GM18511 (cell line): ENCODE results near the gene KCNH3.
"Not testable (repeated sequence)": the region's sequence is repeated elsewhere in the genome, so short reads cannot be mapped to it uniquely, and the experiment has no call there.

Source experiments
- ATAC-seq: cut with Tn5 transposase; IDR thresholded peaks from one replicate; pipeline ENCODE4 v1.9.1; 2021; ENCODE audit warnings: mild to moderate bottlenecking, moderate library complexity; ENCODE audit not compliant: unreplicated experiment

Gene KCNH3

DNA sequence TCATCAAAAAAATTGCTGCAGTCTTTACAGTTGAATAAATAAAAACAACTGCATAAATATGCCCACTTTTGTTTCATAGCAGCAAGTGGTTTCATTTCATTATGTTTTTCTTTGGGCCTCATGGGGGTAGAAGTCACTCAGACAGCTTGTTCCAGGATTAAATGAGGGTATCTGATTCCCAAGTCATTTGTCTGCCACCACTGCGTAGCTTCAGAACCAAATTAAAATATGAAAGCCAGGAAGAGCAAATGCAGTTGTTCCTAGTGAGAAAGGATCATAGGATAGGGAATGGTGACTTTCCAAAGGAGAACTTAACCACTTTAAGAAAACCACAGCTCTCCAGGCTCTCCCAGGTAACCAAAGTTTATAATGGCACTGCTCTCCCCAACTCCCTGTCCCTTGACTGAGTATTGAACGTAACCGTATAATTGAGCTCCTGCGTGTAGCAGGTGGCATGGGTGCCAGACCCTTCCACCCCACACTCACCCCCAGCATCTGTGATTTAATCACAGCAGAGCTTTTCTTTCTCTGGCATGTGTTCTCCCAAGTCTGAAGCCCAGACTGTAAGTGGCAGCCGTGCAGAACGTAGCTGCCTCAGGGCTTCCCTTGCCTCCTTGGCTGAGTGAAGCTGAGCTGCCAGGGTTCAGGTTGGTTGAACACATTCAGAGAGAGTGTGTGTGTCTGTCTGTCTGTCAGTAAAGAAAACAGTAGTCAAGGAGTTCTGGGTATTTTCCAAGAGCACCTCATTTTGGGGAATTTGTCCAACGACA, 11.3 kb upstream of the KCNH3 start:
- ATAC-seq = no peak

DNA sequence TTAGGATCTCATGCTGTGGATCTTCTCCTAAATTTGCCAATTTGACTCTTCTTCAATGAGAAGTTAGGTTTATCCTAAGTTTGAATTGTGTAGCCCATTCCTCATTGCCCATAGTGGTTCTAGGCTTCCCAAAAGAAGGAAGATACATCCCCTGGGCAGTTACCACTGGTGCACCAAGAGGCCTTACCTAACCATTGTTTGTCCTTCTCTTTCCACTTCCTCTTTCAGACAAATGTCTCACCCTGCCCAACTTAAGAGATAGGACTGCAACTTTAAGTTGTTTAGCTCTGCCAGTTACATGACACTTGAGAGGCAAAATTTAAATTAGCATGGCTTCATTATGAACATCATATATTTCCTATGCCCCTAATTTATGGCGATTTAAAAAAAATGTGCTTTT, 9.4 kb upstream of the KCNH3 start:
- ATAC-seq = no peak

DNA sequence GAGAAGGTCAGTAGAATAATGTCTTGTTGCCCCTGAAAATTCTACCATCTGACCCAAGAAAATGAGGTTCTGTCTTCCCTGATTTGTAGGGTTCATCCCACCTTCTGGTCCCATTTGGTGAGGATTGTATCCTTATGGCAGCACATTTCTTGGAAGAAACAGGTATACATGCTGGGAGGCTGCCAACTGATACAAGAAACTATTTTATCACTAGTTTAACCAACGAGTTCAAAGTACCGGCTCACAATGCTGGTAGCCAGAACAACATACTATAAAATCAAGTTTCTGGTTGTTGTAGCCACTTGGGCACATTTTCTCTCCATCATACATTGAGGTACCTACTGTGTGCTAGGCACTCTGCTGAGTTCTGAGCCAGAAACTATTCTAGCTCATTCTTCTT, 7.1 kb upstream of the KCNH3 start:
- no peak for ATAC-seq

DNA sequence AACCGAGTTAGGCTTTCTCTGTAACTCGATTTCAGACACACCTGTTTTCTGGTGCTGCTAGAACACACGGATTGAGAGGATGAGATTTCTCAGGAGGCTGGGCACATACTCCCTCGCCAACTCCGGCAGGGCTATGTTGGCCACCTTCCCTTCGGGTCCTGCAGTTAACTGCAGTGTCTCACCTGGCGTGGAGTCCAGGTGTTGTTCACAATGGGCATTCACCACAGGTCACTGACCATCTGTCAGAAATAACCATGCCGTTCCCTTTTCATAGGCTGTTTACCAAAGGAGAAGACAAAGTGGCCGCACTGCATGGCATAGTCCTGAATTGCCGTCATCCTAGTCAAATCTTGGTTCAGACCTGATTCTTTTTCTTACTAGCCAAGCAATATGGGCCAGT, 5.5 kb upstream of the KCNH3 start:
- ATAC-seq = no peak

DNA sequence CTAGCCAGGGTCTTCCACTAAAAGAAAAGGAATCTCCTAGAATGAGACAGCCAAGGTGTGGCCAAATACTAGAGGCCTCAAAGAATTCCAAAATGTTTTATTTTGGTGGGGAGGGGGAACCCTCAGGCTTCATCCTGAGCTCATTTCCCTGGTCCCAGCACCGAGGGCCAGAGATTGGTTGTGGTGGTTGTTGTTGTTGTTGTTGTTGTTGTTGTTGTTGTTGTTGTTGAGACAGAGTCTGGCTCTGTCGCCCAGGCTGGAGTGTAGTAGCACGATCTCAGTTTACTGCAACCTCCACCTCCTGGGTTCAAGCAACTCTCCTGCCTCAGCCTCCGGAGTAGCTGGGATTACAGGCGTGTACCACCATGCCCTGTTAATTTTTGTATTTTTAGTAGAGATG, 4.7 kb upstream of the KCNH3 start:
- ATAC-seq = not testable (repeated sequence)

DNA sequence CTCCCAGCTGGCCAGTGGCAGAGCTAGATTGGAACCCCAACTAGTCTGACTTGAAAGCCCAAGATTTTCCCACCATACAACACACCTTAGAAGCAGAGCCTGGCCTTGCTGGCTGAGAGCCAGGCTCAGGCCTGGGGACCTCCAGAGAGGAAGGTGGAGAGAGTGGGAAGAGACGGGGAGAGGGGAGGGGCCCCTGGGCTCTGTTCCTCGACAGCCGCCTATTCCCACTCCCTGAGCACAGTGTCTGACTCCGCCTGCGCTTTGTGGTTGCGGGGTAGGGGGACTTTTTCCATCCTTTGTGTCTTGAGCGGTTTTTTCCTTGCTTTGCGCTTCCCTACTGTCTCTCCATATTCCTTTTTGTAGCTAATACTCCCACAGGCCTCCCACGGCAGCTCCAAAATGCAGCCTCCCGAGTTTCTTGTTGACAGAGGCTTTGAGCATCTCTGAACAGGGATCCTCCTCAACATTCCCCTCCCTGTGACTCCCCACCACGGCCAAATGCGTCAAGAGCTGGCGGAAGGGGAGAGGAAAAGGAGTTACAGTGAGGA, 4.0 kb upstream of the KCNH3 start:
- ATAC-seq = no peak

DNA sequence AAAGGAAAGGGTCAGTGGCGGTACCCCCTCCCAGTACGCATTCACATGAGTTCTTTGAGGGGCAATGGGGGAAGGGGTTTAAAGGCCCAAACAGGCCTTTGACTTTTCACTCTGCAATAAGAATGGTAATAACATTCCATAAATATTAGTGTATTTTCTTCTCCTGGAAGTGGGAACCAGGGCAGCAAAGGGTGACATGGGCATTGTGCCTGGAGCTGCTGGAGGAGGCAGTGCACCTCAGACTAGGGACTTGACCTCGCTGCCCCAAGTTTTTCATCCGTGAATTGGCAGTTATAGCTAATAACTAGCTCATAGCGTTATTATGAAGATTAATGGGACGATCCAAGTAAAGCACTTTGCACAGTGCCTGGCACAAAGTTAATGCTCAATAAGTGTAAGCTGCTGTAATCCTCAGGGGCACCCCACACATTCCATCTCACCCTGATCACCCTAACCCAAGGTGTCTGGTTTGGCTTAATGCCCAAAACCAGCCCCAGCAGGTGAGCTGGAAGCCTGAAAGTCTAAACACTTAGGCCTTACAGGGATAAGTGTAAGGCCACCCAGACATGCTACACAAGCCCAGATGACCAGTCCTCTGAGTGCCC, 2.8 kb upstream of the KCNH3 start:
- ATAC-seq = no peak

DNA sequence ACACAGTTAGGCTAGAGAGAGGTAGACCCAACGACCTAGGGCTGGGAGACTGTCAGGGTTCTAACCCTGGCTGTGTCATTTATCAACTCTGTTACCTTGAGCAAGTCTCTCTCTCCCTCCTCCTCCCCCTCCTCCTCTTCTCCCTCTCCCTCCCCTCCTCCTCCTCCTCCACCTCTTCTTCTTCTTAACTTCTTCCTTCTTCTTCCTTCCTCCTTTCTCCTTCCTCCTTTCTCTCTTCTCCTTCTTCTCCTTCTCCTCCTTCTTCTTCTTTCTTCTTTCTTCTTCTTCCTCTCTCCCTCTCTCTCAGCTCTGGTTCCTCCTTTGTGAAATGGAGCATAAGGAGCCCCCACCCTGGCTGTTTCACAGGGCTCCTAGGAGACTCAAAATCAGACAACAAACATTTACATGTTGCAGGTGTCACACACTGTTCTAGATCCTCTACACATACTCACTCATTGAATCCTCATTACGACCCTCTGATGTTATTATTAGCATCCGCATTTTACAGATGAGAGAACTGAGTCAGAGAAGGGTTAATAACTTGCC, 2.2 kb upstream of the KCNH3 start:
- ATAC-seq = no peak

DNA sequence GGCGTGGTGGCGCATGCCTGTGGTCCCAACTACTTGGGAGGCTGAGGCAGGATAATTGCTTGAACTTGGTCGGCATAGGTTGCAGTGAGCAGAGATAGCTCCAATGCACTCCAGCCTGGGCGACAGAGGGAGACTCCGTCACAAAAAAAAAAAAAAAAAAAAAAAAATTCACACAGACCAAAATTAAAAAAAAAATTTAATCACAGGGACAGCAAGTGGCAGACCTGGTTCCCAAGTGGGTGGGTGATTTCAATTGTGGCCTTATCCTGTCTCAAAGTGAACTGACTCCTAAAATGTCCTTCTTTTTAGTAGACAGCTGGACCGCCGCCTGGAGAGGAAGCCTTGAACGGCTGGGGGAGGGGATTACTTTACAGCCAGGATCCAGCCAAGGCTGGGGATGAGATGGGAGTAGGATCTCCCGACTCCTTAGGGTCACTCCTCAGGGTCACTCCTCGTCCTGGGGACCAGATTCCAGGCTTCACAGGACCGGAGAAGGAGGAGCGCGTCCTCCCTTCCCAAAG, 1.5 kb upstream of the KCNH3 start:
- no peak for ATAC-seq

GRCh38 chr12:49537752-49538509, 899 bp upstream of the KCNH3 start:
- no peak for ATAC-seq

GRCh38 chr12:49539406-49540228, 787 bp downstream of the KCNH3 start:
- no peak for ATAC-seq

DNA sequence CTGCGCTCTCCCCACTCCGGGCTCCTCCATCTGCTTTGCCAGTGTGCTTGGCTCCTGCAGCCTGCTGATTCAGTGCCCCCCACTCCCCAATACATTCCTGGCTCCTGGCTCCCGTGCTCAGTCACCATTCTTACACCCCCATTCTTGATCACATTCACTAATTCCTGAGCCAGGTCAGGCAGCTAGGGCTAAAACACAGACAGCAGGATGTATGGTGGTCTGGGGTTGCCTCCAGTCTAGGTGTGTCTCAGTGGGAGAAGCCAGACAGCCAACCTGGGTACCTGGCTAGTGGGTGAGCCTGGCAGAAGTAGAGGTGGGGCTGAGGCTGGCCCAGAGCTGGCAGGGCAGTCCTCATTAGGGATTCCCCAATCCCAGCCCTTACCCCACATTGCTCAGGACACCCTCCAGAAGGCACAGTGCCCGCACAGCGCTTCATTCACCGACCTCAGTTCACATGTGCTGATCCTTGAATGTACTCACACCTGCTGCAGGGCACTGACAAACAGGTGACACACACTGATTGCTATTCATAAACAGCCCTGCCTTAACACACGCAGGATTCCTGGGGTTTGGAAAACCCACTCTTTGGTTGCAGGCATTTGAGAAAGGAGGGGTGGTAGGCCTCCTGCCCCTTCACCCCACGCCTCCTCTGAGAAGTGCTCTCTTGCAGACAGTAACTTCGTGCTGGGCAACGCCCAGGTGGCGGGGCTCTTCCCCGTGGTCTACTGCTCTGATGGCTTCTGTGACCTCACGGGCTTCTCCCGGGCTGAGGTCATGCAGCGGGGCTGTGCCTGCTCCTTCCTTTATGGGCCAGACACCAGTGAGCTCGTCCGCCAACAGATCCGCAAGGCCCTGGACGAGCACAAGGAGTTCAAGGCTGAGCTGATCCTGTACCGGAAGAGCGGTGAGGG, 1.7 kb downstream of the KCNH3 start:
- ATAC-seq = no peak

DNA sequence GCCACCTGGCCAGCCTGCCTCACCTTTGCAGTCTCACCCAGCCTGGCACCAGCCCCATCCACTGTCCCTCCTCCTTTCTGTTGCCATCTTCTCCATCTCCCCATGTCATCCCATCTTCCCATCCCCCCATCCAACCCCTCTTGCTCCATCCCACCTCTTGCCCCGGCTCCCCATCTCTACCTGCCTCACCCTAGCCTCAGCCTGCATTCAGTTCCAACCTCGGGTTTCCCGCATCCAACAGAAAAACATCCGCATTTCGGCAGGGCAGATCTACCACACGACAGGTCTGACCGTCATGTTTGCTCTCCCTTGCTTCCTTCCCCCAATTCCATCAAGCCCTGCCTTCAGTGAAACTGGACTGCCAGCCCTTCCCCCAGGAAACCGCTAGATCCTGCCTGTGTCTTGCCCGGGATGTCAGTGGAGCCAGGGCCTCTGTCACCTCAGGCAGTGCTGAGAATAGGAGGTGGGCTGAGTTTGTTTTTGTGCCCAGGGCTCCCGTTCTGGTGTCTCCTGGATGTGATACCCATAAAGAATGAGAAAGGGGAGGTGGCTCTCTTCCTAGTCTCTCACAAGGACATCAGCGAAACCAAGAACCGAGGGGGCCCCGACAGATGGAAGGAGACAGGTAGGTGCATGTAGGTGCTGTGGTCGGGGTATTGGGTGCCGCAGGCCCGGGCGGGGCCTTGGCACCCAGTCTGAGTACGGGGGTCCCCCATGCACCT, 2.5 kb downstream of the KCNH3 start:
- no peak for ATAC-seq

DNA sequence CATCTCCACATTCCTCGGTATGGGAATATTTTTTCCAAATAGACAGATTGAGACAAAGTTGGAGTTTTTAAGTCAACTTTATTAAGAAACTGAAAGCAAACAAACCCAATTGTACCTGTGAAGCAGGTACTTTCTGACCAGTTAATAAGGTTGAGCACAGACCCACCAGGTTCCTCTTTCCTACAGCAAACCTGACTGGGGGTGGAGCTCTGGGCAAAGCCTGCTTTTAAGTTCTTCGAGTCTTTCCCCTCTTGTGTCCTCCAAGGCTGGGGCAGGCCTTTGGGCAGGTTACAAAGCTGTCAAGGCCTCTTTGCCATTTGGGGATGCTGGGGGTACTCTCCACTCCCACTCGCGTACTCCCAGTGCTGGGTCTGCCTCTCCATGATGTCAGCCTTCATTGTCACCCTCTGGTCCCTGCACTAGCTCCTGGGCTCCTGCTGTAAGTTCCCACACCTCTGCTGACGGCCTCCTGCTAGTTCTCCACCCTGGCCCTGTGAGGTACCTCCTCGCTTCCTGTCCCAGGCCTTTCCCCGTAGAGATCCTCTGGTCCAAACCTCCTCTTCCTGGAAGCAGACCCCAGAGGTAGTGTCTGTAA, 3.2 kb downstream of the KCNH3 start:
- ATAC-seq = no peak

DNA sequence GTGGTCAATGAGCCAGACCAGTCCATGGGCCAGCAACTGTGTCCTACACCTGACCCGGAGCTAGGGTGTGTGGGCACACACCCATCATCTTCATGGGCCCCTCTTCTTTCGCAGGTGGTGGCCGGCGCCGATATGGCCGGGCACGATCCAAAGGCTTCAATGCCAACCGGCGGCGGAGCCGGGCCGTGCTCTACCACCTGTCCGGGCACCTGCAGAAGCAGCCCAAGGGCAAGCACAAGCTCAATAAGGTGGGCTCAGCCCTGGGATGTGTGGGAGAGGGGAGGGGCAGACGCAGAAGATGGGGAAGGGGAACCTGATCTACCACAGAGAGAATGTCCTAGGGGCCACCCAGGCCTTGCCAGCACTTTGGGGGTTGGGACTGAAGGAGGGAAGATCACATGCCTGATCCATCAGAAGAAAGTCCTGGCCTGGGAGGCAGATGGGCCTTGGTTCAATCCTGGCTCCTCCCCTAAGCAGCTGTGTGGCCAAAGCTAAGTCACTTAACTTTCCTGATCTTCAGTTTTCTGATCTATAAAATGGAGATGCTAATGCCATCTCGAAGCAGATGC, 3.8 kb downstream of the KCNH3 start:
- no peak for ATAC-seq

- ATAC-seq = no peak
Measured at GRCh38 chr12:49543221-49543913, 4.5 kb downstream of the KCNH3 start.
